Measurements from ENCODE around the gene MYO1F.
"Not testable (repeated sequence)": the region's sequence is repeated elsewhere in the genome, so short reads cannot be mapped to it uniquely, and the experiment has no call there.

MYO1F gene

DNA sequence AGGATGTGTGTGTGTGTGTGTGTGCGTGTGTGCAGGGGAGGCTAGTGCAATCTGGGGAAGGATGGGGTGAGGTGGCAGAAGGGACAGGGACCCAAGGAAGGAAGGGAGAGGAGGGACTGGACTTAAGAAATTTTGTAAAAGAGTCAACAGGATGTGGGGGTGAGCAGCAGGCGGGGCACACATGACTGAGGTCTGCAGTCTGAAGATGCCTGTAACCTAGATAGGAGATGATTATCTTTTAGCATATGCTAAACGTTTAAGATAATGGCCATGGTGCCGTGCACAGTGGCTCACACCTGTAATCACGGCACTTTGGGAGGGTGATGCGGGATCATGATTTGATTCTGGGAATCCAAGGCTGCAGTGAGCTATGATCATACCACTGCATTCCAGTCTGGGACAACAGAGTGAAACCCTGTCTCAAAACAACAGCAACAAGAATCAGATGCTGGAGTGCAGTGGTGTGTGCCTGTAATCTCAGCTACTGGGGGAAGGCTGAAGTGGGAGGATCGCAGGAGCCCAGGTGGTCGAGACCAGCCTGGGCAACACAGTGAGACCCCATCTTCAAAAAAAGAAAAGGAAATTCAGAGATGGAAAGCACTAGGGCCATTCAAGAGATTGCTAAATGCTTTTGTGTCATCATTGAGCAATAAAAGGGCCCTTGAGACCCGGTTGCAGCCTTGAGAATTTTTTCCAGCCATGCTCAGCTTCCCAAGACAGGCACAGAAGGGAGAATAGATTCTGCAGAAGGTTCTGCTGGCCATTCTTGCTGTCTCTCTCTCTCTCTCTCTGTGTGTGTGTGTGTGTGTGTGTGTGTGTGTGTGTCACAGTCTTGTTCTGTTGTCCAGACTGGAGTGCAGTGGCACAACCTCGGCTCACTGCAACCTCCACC, 59.4 kb downstream of the MYO1F start:
- DNase-seq (ENCODE audit: low read depth, low spot score) = no peak

DNA sequence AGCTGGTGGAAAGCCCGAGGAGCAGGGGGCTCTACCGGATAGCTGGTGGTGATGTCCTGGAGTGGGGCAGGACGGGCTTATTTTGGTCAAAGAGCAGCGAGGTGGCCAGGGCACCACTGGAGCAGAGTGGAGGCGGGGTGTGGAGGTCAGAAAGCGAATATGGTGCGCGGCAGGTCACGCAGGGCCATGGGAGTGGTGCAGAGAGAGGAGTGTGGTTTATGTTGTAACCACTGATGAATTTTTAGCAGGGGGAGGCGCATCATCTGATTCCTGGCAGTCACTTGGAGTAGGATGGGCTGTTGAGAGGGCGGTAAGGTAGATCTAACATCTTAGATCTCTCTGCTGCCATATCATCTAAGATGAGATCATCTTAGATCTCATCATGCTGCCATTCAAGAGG, 61.9 kb downstream of the MYO1F start:
- no peak for DNase-seq (ENCODE audit: low read depth, low spot score)

DNA sequence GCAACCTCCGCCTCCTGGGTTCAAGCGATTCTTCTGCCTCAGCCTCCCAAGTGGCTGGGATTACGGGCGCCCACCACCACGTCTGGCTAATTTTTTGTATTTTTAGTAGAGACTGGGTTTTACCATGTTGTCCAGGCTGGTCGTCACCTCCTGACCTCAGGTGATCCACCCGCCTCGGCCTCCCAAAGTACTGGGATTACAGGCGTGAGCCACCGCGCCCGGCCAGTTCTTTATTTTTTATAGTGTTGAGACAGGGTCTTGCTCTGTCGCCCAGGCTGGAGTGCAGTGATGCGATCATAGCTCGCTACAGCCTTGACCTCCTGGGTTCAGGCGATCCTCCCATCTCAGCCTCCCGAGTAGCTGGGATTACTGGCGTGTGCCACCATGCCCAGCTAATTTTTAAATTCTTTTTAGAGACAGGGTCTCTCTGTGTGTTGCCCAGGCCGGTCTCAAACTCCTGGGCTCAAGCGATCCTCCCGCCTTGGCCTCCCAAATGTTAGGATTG, 62.7 kb downstream of the MYO1F start:
- not testable (repeated sequence) for DNase-seq (ENCODE audit: low read depth, low spot score)

DNA sequence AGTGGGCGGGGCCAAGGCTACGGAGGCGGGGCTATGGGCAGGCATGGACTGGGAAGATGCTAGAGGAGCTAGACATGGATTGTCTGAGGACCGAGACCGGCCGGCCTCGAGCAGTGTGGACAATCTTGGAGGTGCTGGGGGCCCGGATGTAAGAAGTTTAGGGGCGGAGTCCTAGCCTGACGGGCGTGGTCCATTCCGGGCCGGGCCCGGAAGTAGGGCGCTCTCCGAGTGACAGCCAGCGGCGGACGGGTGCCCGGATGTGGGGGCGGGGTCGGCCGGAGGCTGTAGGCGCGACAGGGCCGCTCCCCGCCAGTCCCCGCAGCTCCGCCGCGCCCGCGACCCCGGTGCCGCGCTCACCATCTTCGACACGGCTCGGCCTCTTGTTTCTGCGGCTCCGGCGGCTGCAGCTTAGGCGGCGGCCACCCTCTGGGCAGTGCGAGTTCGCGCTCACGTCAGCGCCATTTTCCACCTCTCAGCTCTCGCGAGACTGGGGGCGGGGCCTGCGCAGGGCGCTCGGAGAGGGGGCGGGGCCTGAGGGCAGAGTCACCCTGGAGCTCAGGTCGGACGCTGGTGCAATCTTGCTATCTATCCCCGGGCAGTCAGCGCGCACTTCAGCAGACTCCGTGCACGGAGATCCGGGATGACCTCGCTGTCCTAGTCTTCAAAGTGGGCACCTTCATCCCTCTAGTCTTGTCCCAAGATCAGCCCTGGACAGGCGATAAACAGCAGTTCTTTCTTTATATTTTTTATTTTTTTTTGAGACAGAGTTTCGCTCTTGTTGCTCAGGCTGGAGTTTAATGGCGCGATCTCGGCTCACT, 63.3 kb downstream of the MYO1F start, which contains the start of gene ZNF414:
Gene ZNF414 (minus strand): TSS at position 481 of the 818 bp plus-strand sequence. CDS start 121 bp downstream, at position 360.
- peak; percentile 91 for DNase-seq (ENCODE audit: low read depth, low spot score)

DNA sequence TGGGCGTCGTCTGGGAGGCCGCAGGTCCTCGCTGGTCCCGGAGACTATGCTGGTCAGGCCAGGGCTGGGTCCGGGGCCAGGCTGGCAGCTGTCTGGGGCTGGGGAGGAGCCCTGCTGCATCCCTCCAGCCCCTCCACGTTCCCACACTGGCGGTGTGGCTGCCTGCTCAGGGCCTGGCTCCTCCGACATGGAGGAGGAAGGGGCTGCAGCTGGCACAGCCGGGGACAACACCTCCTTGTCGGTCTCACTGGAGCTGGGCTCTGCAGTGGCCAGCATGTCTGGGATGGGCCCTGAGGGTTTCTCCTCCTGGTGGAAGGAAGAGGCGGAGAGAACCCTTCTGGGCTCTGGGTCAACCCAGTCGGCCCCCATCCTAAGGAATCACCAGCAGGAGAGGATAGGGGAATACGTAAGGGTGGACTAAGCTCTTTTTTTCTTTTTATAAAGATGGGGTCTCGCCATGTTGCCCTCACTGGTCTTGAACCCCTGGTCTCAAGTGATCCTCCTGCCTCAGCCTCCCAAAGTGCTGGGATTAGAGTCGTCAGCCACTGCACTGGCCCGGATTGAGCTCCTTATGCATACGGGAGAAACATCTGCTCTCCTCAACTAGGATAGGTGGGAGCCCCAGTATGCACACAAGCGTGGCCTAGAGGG, 64.1 kb downstream of the MYO1F start:
- DNase-seq (ENCODE audit: low read depth, low spot score) = no peak

DNA sequence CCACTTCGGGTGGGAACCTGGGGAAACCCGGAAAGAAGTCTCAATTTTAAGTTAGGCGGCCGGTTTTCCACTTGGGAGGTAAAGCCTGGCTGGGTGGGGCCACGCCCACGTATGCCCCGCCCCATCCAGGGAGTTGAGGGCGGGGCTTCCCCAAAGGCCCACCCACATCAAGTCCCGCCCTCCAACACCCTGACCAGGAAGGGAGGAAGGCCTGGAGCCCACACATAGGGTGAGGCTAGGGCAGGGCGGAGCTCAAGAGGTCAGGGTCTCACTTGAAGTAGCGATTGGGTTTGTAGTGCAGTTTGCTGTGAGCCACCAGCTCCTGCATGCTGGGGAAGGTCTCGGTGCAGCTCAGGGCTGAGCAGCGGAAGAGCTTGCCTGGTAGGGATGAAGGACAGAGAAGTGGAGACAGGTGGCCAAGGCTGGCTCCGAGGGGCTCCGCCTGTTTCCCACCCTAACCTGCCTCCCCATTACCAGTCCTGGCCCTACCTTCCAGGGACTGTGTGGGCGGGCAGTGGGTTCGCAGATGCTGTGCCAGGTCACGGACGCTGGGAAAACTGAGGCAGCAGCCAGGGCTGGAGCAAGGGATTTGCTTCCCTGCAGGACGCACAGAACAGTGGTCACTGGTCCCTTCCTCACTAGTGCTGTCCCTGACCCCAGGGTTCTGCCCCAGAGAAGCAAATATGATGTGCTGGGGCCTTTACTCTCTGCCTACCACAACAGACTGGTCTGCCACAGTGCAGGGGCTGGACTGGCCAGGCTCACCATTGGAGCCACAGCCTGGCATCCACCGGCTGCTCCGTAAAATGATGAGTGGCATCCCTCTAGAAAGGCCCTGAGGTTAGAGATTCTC, 64.9 kb downstream of the MYO1F start:
- DNase-seq (ENCODE audit: low read depth, low spot score) = no peak

DNA sequence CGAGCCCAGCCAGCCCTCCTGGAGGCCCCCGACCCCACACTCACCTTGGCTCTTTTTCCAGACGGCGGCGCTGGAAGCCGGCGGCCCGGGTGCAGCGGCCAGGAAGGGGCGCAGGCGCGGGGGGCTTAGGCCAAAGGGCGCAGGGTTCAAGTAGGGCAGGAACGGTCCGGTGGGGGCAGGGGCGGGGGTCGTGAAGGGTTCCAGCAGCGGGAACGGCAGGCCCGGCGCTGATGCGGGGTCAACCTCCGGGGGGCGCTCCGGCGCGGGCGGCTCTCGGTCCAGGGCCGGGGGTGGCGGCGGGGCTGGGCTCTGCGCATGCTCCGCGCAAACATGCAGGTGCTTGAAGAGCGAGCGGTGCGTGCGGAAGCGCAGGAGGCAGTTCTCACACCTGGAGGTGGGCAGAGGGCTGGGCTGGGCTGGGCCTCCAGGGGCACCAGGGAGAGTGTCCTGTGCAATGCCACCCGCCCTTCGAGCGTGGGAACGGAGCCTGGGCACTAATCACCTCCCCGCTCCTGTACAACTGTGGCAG, 65.6 kb downstream of the MYO1F start:
- no peak for DNase-seq (ENCODE audit: low read depth, low spot score)

DNA sequence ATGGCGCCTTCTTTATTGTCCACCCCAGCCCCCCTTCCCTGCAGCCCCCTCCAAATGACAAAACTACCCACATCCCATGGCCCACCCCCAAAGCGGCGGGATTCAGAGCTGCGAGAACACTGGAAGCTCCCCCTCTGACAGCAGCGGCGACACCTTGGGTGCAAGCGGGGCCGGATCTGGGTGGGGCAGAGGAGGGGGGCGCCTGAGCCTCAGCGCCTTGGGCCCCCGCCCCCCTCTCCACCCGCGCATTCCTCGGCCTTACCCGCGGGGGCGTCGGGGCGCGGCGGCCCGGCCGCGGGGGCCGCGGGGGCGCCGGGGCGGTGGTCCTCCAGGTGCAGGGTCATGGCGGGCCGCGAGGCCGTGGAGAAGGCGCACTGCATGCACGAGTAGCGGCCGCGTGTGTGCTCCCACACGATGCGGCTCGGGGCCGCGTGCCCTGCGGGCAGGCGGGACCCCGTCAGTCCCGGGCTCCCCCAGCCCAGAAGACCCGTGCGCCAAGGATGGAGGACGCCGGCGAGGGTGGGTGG, 66.6 kb downstream of the MYO1F start:
- DNase-seq (ENCODE audit: low read depth, low spot score) = no peak

DNA sequence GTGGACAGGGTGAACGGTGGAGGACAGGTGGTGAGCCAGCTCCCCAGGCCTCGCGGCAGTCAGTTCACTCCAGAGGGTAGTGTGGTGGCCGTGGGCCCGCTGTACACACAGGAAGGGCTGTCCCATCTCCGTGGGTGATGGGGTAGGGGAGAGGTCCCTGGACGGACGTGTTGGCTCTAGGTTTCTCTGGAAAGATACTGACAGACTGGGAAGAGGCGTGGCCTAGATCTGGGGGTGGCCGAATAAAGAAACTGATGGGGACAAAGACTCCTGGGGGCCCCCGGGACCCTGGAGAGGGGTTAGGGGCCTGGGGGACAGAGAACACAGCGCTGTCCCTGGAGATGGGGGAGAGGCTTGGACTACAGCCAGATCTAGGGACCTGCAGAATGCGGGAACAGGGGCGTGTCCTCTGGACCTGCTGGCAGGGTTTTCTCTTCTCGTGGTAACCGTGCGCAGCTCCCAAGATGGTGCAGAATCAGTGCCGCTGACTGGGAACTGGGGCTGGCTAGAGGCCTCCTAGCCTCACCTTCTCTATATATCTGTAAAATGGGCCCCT, 70.8 kb downstream of the MYO1F start:
- DNase-seq (ENCODE audit: low read depth, low spot score) = no peak

DNA sequence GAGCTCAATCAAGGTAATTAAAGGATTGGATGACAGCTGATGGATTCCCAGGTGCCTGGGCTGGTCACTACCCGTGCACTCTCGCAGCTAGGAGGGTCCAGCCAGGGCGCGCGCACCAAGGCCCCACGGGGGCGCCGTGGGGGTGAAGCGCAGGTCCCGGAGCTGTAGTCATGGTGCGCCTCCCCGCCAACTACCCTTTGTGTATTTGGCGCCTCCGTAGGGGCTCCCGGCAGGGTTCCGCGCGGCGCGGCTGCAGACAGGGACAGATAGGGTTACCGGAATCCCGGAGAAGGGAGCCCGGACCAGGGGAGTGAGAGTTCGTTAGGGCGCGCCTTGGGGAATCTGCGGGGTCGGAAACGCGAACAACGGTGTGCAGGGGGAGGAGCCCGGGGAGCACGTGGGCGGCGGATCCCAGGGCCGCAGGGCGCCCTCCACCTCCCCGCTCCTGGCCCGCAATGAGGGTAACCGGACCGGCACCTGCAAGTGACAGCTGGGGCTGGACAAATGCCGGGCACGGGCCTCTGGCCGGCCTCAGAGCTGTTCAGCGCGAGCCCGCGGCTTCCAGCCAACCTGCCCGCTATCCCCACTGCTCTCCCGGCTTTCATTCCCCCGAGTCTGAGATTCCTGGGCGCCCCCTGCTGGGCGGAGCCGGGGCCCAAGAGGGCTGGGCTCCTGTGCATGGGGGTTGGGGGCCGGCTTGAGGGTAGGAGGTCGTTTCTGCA, 71.4 kb downstream of the MYO1F start:
- DNase-seq (ENCODE audit: low read depth, low spot score) = no peak

DNA sequence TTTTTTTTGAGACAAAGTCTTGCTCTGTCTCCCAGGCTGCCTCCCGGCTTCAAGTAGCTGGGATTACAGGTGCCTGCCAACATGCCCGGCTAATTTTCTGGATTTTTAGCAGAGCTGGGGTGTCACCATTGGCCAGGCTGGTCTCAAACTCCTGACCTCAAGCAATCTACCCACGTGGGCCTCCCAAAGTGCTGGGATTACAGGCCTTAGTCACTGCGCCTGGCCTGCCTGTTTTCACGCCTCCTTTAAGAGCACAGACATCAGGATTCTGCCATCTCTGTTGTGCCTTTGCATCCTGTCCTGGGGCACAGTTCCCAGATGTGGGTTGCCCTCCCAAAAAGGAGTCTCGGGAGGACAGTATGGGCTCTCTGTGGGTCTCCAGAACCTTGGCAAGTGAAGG, 72.3 kb downstream of the MYO1F start:
- DNase-seq (ENCODE audit: low read depth, low spot score) = no peak

DNA sequence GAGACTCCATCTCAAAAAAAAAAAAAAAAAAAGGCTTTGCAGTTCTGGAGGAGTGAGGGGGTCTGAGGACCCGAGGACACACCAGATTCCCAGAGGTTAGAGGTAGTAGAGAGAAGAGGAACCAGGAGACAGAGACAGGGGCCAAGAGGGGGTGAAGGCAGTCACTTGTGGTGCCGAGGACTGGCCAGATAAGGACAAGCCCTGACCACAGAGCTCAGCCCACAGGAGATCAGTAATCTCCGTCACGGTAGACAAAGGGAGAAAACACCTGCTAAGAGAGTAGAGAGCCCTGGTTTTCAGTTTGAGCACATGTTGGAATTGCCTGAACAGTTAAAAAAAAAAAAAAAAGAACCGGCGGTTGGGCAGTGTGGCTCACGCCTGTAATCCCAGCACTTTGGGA, 73.1 kb downstream of the MYO1F start:
- DNase-seq (ENCODE audit: low read depth, low spot score) = no peak

DNA sequence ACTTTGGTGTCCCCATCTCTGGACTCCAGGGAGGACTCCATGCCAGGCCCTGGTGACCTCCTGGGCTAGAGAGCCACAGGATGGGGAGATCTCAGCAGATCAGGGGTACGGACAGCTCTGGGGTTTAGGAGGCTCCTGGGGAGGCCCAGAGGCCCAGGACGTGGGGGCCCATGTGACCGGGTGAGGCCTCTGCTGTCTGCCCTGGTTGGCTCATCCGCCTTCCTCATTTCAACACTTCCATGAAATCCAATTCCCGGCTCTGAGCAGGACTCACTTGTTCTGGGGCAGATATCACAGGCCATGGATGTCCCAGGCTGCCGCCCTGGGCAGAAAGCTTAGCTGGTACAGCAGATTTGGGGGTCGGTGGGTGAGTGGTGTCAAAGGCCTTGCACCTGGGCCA, 73.7 kb downstream of the MYO1F start:
- DNase-seq (ENCODE audit: low read depth, low spot score) = no peak

DNA sequence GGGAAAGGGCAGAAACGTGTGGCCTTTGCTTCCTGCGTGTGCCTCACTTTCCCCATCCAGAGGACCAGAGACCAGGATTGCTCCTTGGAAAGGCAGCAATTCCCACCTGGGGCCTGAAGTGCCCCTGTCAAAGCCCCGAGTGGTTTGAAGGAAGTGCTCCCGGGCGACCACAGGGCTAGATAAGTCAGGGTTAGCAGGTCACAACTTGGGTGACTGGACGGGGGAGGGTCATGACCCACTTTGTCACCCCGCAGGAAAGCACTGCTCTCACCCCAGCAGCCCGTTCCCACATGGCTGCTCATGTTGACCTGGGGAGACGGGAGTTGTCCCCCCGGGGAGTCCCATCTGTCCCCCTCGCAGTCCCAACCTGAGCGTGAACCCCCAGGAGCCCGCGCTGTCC, 75.3 kb downstream of the MYO1F start:
- DNase-seq (ENCODE audit: low read depth, low spot score) = no peak

DNA sequence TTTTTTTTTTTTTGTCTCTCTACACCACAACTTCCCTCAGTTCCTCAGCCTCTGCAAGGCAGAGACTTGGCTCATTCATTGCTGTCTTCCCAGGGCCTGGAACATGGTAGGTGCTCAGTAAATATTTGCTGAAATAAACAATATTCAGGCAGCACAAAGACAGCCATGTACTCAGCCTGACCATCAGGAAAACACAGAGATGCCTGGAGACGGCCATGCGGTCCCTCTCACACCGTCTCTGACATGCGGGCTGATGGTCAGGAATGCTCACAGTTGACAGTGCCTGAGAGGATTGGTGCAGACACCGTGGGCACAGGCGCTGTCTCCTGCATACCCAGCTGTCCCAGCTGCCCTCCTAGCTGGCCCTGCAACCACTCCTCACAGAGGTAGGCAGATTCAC, 75.7 kb downstream of the MYO1F start:
- DNase-seq (ENCODE audit: low read depth, low spot score) = no peak

DNA sequence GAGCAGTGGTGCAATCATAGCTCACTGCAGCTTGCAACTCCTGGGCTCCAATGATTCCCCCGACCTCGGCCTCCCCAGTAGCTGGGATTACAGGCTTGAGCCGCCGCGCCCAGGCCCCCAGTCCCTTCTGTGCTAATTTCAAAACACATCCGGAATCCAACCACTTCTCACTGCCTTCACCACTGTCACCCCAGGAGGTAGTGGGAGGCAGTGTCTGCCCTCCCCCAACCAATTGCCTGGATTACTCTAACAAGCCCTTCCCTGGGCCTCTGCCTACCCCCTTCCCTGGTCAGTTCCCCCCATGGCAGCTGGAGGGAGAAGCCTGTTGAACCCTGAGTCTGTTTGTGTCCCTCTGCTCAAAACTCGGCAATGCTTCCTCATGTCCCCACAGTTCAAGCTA, 77.1 kb downstream of the MYO1F start:
- no peak for DNase-seq (ENCODE audit: low read depth, low spot score)

DNA sequence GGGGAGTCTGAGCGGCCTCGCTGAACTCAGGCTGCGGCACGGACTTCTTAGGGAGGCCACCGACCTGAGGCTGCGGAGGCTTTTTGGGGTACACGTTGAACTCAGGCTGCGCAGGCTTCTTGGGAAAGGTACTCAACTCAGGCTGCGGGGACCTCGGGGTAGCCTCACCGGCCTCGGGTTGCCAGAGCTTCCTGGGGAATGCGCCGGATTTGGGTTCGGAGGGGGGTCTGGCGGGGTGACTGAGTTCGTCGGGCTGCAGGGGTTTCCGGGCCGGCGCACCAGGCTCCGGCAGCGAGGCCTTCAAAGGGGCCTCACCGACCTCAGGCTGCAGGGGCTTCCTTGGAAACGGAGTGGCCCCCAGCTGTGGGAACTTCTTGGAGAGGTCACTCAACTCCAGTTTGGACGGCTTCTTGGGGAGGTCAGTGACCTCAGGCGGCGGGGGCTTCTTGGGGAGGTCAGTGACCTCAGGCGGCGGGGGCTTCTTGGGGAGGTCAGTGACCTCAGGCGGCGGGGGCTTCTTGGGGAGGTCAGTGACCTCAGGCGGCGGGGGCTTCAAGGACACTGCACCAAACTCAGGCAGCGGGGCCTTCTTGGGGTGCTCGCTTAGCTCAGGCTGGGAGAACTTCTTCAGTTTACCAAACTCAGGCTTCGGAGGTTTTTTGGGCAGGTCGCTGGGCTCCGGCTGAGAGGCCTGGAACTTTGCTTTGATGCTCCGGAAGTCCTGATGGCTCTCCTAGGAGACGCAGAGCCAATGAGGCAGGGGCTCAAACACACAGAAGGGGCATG, 78.0 kb downstream of the MYO1F start:
- DNase-seq (ENCODE audit: low read depth, low spot score) = no peak

DNA sequence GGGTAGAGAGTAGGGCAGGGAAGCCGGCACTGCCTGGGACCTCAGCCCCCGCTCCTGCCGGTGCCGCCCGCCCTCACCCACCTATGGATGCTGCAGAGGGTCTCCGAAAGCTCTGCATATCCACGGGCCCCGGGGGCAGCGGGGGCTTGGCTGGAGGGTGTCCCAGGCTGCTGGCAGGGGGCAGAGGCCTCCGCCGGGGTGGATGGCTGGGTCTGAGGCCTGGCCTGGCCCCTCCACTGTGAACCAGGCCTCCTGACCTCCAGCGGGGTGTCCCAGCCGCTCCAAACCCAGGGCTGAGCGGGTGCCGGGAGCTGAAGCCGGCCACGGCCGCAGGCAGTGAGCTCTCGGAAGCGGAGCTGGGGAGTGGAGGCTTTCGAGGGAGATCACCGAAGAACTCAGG, 78.9 kb downstream of the MYO1F start:
- DNase-seq (ENCODE audit: low read depth, low spot score) = no peak

DNA sequence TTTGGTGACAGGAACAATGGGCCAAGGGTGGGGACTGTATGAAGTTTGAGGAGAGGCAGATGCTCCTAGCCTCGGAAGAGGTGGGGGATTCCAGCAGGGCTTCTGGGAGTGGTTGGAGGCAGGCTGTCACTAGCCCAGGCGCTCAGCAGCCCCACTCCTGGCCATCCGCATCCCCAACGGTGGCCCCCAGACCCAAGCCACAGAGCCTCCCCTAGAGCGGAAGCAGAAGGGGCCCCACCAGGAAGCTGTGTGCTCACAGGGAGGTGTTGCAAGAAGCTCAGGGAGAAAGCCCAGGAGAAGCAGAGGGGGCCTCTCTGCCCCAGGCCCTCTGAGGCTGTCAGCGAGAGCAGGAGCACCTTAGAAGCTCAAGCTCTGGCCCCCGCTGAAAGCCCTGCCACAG, 83.1 kb downstream of the MYO1F start:
- no peak for DNase-seq (ENCODE audit: low read depth, low spot score)

Data from iPS DF 19.7 (cell line).